Caco-2 (cell line): ENCODE data around the gene PTGFRN. TPM values are rescaled to one million over a fixed set of nuclear protein-coding genes. Genes with fewer than 3 reads are reported as not detected.

Experiments
- BruUV-seq: library from RNA; stranded (reverse); fragments of 400-500 nt; replicated peaks from 2 replicates; lab custom pipeline; 2021; lab: Mats Ljungman, UMichigan
- CTCF ChIA-PET: fragments of 300-600 bp; sonication (Branson Sonifier 250); formaldehyde crosslinking; loops from one replicate; lab custom pipeline; 2022; ENCODE audit warnings: antibody characterized with exemption; lab: Charles Lee
- POLR2A ChIA-PET: fragments of 300-600 bp; sonication (Branson Sonifier 250); formaldehyde crosslinking; loops from one replicate; lab custom pipeline; 2022; ENCODE audit warnings: antibody characterized with exemption; lab: Charles Lee
- DNase-seq, 2 experiments: peaks; one replicate each; pipeline versions ENCODE4 v3.0.0 to v3.0.0-alpha.2; 2020 to 2022
- H3K27me3 ChIP-seq: replicated peaks from 2 replicates; pipeline ENCODE4 v1.6.0; 2011; ENCODE audit warnings: low read length; ENCODE audit not compliant: control insufficient read depth, insufficient read depth
- H3K36me3 ChIP-seq: 2 replicates; pipeline ENCODE4 v1.5.1; 2011; ENCODE audit warnings: low read length; ENCODE audit not compliant: control insufficient read depth, insufficient read depth
- H3K4me1 ChIP-seq: fragments of 250-450 bp; sonication (Bioruptor Pico); 2 replicates; pipeline ENCODE4 v1.5.1; 2020; ENCODE audit warnings: mild to moderate bottlenecking
- H3K4me3 ChIP-seq: 2 replicates; pipeline ENCODE4 v1.5.1; 2011; ENCODE audit warnings: low read depth, mild to moderate bottlenecking, control low read depth, low read length
- H3K9me3 ChIP-seq: fragments of 250-450 bp; sonication (Bioruptor Pico); 2 replicates; pipeline ENCODE4 v1.5.1; 2020; ENCODE audit warnings: mild to moderate bottlenecking, moderate library complexity
- H3K27ac Mint-ChIP-seq: one replicate; pipeline ENCODE4 v1.8.0; 2022; ENCODE audit warnings: mixed read lengths; ENCODE audit not compliant: unreplicated experiment
- H3K27me3 Mint-ChIP-seq: one replicate; pipeline ENCODE4 v1.8.0; 2022; ENCODE audit warnings: mixed read lengths; ENCODE audit not compliant: insufficient read depth, unreplicated experiment
- H3K36me3 Mint-ChIP-seq: one replicate; pipeline ENCODE4 v1.8.0; 2022; ENCODE audit warnings: mild to moderate bottlenecking, mixed read lengths; ENCODE audit not compliant: insufficient read depth, unreplicated experiment
- H3K4me1 Mint-ChIP-seq: one replicate; pipeline ENCODE4 v1.8.0; 2022; ENCODE audit warnings: low read depth, mixed read lengths; ENCODE audit not compliant: unreplicated experiment
- H3K4me3 Mint-ChIP-seq: one replicate; pipeline ENCODE4 v1.8.0; 2022; ENCODE audit warnings: mild to moderate bottlenecking, moderate library complexity, mixed read lengths; ENCODE audit not compliant: unreplicated experiment
- H3K9me3 Mint-ChIP-seq: one replicate; pipeline ENCODE4 v1.8.0; 2022; ENCODE audit warnings: mixed read lengths; ENCODE audit not compliant: unreplicated experiment
- CTCF ChIP-seq, 2 experiments: fragments of 200-600 bp in 1 of 2; IDR thresholded peaks; 1 replicate in 1 of 2; 2 replicates in 1 of 2; pipeline versions ENCODE4 v1.5.1 to v1.8.0; 2011 to 2022; ENCODE audit warnings: antibody characterized with exemption in 1 of 2, control low read depth in 1 of 2, inconsistent platforms in 1 of 2, low read depth in 1 of 2, low read length in 1 of 2, mild to moderate bottlenecking in 1 of 2, moderate library complexity in 1 of 2; ENCODE audit not compliant: insufficient read depth in 1 of 2, severe bottlenecking in 1 of 2, unreplicated experiment in 1 of 2
- intact Hi-C: fragments of 100-400 bp; cut with micrococcal nuclease; formaldehyde crosslinking; loops from one replicate; pipeline ENCODE4 v1.10.0; 2022; ENCODE audit not compliant: unreplicated experiment
- total RNA-seq: library from RNA; stranded (reverse); gene quantifications from 2 replicates; pipeline ENCODE4 v1.2.3, GENCODE V29; 2022

Gene PTGFRN
- total RNA-seq, 1 experiment from 2014 or later: 16.2 TPM

GRCh38 chr1:116956378-116956777 is 46.7 kb downstream of the PTGFRN start:
- no peaks in the 10 kb centered on the region for H3K27me3 Mint-ChIP-seq
- no peak for DNase-seq
- POLR2A ChIA-PET: no interaction called here
- H3K36me3 ChIP-seq: 0 out of 2 replicates have a peak, but pooled peaks cover 1% of the 10 kb centered on the region
- no peaks in the 10 kb centered on the region for H3K4me1 ChIP-seq
- no peaks in the 10 kb centered on the region for H3K36me3 Mint-ChIP-seq
- CTCF ChIA-PET: no interaction called here
- H3K4me3 ChIP-seq: no peak overlapping the region
- no peak for TF ChIP-seq CTCF (IDR thresholded peaks at IDR 0.05; ENCODE audit: insufficient read depth in 1 of 2, low read depth in 1 of 2, low read length in 1 of 2, severe bottlenecking in 1 of 2, unreplicated experiment in 1 of 2)
- no peaks in the 10 kb centered on the region for H3K9me3 Mint-ChIP-seq
- H3K4me1 Mint-ChIP-seq: no peaks in the 10 kb centered on the region
- intact Hi-C loops: no loop called here
- BruUV-seq: no TSS peak
- no peak overlapping the region for H3K27ac Mint-ChIP-seq
- no peaks in the 10 kb centered on the region for H3K27me3 ChIP-seq
- no peaks in the 10 kb centered on the region for H3K9me3 ChIP-seq
- H3K4me3 Mint-ChIP-seq: no peak overlapping the region

- CTCF ChIA-PET: no interaction called here
- no peaks in the 10 kb centered on the region for H3K36me3 Mint-ChIP-seq
- DNase-seq: no peak
- Histone ChIP-seq H3K27me3 (no peaks in the 10 kb centered on the region), H3K4me3 (no peak overlapping the region), H3K36me3 (0 out of 2 replicates have a peak, but pooled peaks cover 1% of the 10 kb centered on the region), H3K4me1 (no peaks in the 10 kb centered on the region), H3K9me3 (no peaks in the 10 kb centered on the region)
- no TSS peak for BruUV-seq
- intact Hi-C loops: no loop called here
- POLR2A ChIA-PET: no interaction called here
- TF ChIP-seq CTCF (IDR thresholded peaks at IDR 0.05; ENCODE audit: insufficient read depth in 1 of 2, low read depth in 1 of 2, low read length in 1 of 2, severe bottlenecking in 1 of 2, unreplicated experiment in 1 of 2): no peak
- no peaks in the 10 kb centered on the region for H3K27me3 Mint-ChIP-seq
- H3K9me3 Mint-ChIP-seq: no peaks in the 10 kb centered on the region
- no peak overlapping the region for H3K4me3 Mint-ChIP-seq
- H3K4me1 Mint-ChIP-seq: no peaks in the 10 kb centered on the region
- H3K27ac Mint-ChIP-seq: no peak overlapping the region
Observed at GRCh38 chr1:116957646-116958045, 47.9 kb downstream of the PTGFRN start.

- Histone ChIP-seq H3K4me1 (no peaks in the 10 kb centered on the region), H3K36me3 (0 out of 2 replicates have a peak, but pooled peaks cover 1% of the 10 kb centered on the region), H3K27me3 (no peaks in the 10 kb centered on the region), H3K4me3 (no peak overlapping the region), H3K9me3 (no peaks in the 10 kb centered on the region)
- intact Hi-C loops: no loop called here
- Mint-ChIP-seq H3K27me3 (no peaks in the 10 kb centered on the region), H3K9me3 (no peaks in the 10 kb centered on the region), H3K4me3 (no peak overlapping the region), H3K36me3 (no peaks in the 10 kb centered on the region), H3K27ac (no peak overlapping the region), H3K4me1 (no peaks in the 10 kb centered on the region)
- ChIA-PET POLR2A (no interaction called here), CTCF (interaction anchor here (0.5 kb wide), 1 partner anchor 96 kb away, joined by 6 read pairs; no protein-coding TSS in a partner anchor)
- no TSS peak for BruUV-seq
- DNase-seq: no peak
- TF ChIP-seq CTCF (IDR thresholded peaks at IDR 0.05; ENCODE audit: insufficient read depth in 1 of 2, low read depth in 1 of 2, low read length in 1 of 2, severe bottlenecking in 1 of 2, unreplicated experiment in 1 of 2): no peak
Observed at GRCh38 chr1:116958110-116958509, 48.4 kb downstream of the PTGFRN start.
